IPS DF 4.7 (cell line): ENCODE data around the gene SNAP25.

Source experiments
- DNase-seq: peaks from one replicate; pipeline ENCODE4 v3.0.0-alpha.2; 2013; ENCODE audit warnings: low spot score; ENCODE audit errors: extremely low read depth

The SNAP25 gene

GRCh38 chr20:10216146-10216791, 2.4 kb upstream of the SNAP25 start:
- no peak for DNase-seq

GRCh38 chr20:10217721-10218410, 764 bp upstream of the SNAP25 start:
- DNase-seq = peak; percentile 49

GRCh38 chr20:10219452-10219791, 792 bp downstream of the SNAP25 start:
- DNase-seq = no peak

DNA sequence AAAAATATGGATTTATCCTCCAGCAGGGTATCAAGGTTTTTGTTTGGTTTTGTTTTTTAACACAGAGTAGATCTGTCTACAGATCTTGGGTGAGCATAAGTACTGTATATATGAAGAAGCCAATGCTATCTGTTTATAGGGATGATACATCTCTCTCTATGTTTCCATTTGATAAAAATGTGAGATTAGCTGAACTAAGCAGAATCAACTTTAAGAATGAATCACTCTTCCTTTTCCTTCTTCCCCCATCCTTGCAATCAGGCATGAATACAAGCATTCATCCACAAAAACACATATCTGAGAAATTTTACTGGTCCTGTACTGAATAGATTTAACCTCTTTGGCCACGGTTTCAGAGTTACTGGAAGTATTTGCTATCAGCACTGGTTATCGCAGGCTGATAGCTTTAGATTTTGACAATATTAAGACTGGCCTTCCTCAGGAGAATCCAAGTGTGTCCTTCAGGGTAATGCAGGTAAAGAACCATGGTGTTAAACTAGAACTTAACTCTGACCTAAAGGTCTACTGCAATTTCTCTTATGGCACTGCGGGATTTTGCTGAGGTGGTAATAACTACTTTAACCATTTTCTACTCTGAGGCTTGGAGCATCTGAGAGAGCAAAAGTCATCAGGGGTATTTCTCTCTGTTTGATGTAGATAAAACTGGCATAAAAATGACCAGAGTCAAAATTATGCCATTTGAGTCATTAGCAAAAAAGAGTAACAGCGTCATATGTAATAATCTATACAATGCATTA, 1.5 kb downstream of the SNAP25 start:
- DNase-seq = no peak

DNA sequence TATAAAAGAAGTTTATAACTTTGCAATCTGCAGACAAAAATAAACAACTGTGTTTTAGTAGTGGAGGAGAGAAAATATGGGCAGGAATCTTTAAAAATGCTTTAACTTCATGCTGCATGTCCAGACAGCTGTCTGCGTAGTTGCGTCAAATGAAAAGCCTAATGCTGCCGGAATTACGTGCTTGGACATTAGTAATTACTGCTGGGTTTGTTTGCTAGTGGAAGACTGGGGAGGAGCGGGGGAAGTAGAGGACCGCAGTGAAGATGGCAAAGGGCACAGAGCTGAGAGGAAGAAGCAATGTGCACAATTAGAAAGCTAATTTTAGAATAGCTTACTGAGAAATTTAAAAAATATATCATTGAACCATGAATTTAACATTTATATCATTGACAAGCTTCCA, 2.4 kb downstream of the SNAP25 start:
- DNase-seq = no peak

- no peak for DNase-seq
These were observed 6.9 kb downstream of the SNAP25 start for GRCh38 chr20:10225439-10226060.

GRCh38 chr20:10228330-10228729, 9.7 kb downstream of the SNAP25 start:
- no peak for DNase-seq

GRCh38 chr20:10231290-10231689, 12.7 kb downstream of the SNAP25 start:
- DNase-seq = no peak

DNA sequence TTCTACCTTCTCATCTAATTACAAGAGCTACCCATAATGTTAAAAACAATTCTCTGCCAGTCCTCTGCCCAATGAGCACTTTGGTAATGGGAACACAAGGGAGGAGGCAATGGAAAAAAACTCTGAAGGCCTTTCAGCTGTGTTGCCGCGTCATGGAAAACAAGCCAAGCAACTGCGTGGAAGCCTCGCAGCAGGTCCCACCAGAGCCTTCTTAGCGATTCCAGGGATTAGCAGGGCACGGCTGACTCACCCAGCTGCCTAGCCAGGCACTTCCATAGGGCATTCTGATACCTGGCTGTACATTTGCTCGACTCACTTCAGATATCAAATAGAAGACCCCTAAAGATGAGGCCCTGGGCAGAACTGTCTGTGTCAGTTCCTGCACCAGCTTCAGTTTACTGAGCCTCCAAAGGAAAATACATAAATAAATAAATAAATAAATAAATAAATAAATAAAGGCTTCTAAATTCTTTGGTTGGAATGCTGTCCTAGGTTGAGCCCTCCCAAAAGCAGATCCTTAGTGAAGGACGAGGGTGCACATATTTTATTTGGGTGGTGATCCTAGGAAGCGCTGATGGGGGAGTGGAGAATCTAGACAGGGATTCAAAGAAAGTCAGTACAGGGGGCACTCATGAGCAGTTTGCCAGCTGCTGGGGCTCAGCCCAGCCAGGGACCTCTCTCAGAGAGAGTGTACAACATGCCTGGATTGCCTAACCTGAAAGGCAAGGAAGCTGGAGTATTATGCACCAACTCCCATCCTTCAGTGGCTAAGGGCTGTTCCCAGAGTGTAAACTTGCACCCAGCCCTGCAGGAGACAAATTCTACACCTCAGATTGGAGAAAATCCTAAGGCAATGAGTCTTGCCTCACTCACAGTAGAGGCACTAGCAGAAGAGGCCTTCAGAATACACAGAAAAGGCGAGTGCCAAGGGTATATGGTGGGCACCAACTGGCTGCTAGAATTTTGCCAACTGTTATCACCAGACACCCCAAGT, 18.2 kb downstream of the SNAP25 start:
- DNase-seq = no peak

DNA sequence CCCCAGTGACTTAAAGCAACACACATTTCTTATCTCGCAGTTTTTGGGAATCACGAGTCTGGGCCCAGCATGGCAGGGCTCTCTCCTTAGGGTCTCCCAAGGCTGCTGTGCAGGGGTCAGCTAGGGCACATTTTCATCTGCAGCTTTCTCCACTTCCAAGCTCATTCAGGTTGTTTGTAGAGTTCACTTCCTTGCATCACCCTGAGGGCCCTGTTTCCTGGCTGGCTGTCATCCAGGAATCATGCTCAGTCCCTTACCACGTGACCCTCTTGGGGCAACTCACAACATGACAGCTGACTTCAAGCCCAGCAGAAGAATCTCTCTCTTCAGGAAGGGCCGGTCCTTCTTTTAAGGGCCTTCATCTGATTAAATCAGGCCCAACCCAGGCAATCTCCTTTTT, 21.3 kb downstream of the SNAP25 start:
- no peak for DNase-seq

DNA sequence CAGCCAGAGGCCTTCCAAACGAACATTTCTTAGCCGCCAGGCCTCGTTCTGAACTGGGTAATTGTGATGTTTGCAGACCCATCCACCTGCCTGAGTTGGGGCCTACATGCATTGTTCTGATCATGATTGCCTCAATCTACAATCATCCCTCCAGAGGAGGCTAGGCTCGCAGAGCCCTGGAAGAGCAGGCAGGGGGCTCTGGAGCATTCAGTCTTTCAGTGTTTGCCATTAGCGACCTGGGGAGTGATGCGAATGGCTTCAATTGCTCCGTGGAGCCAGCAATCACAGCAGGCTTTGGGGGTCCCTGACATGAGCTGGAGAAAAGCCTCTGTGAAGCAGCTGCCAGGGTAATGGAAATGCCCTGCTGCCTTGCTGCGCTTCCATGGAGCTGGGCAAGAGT, 22.0 kb downstream of the SNAP25 start:
- DNase-seq = no peak

DNA sequence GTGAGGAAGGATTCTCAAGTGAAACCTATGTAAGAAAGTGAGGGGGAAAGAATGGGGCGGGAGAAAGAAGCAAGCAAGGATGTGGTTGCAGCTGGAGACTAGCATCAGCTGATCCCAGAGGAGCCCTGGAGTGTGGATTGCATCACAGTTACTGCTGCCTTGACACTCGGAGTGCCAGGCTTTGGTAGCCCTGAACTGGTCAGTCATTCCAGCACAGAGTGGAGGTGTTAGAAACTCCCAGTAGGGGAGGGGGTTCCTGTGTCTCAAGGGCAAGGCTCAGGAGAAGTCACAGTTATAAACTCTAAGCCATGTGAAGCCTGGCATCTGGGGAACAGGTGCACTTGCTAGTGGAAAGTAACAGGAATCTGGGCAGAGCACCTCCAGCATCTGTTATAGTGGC, 23.5 kb downstream of the SNAP25 start:
- DNase-seq = no peak

DNA sequence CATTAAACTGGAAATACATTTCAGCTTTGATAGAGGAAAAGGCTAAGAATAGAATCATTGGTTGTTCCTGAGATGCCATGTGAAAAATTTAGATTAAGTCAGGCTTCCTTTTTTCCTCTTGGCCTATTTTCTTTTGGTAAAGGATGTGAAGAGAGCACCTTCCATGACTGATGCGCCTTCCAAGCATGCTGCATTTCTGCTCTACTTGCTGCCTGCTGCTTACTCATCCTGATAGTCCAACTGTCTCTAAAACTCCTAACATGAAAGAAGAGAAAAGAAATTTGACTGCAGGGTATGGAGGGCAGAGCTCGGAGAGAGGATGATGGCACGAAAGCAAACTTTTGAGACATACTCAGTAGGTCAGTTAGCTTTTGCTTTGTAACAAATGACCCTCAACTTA, 28.8 kb downstream of the SNAP25 start:
- no peak for DNase-seq

DNA sequence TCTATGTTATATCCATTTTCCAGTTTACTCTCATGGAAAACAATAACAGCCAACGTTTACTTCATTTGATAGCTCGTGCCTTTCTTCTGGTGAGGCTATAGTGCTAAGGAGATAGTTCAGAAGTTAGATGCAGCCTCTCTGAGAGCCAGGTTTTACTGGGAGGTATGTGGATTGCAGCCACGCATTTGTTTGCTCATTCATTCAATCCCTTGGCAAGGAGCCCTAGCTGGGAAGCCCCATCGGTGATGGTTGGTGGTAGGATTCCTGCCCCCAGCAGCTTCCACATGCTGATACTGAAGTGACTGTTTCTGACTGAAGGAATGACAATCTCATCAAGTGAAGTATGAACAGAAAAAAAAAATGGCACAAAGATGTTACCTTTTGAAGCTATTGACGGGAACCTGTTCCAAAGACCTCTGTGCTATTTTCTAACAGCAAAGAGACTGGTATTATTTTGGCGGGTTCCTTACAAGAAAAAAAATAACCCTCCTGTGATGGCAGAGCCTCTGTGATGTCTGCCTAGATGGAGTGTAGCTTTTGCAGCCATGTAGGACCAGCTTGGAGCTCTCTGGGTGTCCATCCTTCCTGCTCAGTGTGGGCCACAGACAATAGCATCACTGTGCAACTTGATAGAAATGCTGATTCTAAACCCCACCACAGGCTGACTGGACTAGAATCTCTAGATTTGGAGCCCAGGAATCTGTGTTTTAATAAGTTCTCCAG, 30.6 kb downstream of the SNAP25 start:
- DNase-seq = no peak

GRCh38 chr20:10249822-10250221, 31.2 kb downstream of the SNAP25 start:
- no peak for DNase-seq

- no peak for DNase-seq
These were observed 32.3 kb downstream of the SNAP25 start for GRCh38 chr20:10250902-10251301.

DNA sequence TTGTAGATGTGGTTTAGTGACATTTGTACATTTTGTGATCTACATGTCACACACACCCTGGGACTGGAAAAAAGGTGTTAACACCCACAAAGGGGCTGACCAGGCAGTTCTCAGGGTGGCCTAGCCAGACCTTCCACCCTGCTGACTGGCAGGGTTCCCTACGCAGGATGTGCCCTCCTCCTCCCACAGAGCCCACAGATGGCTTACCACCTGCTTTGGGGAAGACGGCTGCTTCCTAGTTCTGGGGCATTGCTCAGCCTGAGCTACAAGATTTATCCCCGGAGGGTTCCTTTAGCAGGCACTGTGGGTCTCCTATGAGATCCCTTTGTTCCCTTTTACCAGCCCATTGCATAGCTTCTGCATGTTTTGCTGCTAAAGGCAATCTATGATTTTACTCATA, 35.1 kb downstream of the SNAP25 start:
- DNase-seq = no peak

GRCh38 chr20:10255846-10256245, 37.2 kb downstream of the SNAP25 start:
- DNase-seq = no peak

DNA sequence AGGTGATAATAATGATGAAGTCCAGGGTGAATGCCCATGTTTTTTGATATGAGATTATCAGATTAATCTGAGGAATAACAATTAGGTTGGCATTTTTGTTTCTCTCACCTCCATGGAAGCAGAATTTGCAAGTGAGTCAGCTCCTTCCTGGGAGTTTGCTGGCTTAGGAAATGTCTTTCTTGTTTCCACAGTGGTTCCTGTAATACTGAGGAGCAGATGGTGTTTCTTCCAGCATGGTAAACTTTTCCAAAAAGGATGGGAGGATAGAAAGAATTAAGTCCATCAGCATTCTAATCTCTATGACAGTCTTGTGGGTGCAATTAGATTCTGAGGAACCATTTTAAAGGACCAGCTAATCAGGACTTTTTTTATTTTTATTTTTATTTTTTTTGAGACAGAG, 40.5 kb downstream of the SNAP25 start:
- DNase-seq = no peak

GRCh38 chr20:10260316-10260715, 41.7 kb downstream of the SNAP25 start:
- no peak for DNase-seq
